ENCODE data around the gene FNDC7.

Gene FNDC7

GRCh38 chr1:108753363-108753762, 40.7 kb downstream of the FNDC7 start:
- Histone ChIP-seq H3K4me3 (replicated peaks; ENCODE audit: insufficient read depth, low read length) (no peak overlapping the region), H3K27ac (replicated peaks) (no peak overlapping the region), H3K27me3 (ENCODE audit: insufficient read depth, poor library complexity, severe bottlenecking) (no peaks in the 10 kb centered on the region)
- TF ChIP-seq GABPA (IDR thresholded peaks at IDR 0.05; ENCODE audit: low read depth) (no peak), REST (IDR thresholded peaks at IDR 0.05; ENCODE audit: insufficient replicate concordance, low read depth) (no peak), POLR2AphosphoS5 (IDR thresholded peaks at IDR 0.05; ENCODE audit: low read depth) (no peak), SPI1 (IDR thresholded peaks at IDR 0.05; ENCODE audit: borderline replicate concordance, low read depth) (no peak)
- TF ChIP-seq, protein P1, sequence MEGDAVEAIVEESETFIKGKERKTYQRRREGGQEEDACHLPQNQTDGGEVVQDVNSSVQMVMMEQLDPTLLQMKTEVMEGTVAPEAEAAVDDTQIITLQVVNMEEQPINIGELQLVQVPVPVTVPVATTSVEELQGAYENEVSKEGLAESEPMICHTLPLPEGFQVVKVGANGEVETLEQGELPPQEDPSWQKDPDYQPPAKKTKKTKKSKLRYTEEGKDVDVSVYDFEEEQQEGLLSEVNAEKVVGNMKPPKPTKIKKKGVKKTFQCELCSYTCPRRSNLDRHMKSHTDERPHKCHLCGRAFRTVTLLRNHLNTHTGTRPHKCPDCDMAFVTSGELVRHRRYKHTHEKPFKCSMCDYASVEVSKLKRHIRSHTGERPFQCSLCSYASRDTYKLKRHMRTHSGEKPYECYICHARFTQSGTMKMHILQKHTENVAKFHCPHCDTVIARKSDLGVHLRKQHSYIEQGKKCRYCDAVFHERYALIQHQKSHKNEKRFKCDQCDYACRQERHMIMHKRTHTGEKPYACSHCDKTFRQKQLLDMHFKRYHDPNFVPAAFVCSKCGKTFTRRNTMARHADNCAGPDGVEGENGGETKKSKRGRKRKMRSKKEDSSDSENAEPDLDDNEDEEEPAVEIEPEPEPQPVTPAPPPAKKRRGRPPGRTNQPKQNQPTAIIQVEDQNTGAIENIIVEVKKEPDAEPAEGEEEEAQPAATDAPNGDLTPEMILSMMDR (IDR thresholded peaks at IDR 0.05; ENCODE audit: insufficient read depth, low read length), result no peak
- no peak for DNase-seq (ENCODE audit: low read depth in 1 of 2, low spot score in 1 of 2)

DNA sequence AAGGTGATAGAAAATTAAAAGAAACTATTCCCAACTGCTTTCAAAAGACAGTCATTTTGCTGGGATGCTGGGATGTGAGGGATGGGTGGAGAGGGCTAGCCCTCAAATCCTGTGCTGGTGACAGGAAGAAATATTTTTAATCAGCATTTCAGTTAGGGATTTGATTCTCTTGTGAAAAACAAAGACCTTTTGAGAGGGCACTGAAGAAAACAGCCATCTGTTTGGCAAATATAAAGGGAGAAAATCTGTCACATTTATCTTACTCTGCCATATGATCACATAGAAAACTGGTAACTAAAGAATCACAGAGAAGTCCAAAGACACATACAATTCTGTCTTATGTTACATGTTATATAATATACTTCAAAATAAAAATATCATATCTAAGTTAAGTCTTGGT, 46.1 kb downstream of the FNDC7 start:
- TF ChIP-seq, protein P1 (IDR thresholded peaks at IDR 0.05; ENCODE audit: insufficient read depth, low read length), result no peak
- TF ChIP-seq POLR2AphosphoS5 (IDR thresholded peaks at IDR 0.05; ENCODE audit: low read depth), result no peak
- TF ChIP-seq GABPA (IDR thresholded peaks at IDR 0.05; ENCODE audit: low read depth), result no peak
- TF ChIP-seq REST (IDR thresholded peaks at IDR 0.05; ENCODE audit: insufficient replicate concordance, low read depth), result no peak
- no peak for TF ChIP-seq SPI1 (IDR thresholded peaks at IDR 0.05; ENCODE audit: borderline replicate concordance, low read depth)
- Histone ChIP-seq H3K27ac (replicated peaks) (no peak overlapping the region), H3K4me3 (replicated peaks; ENCODE audit: insufficient read depth, low read length) (no peak overlapping the region), H3K27me3 (ENCODE audit: insufficient read depth, poor library complexity, severe bottlenecking) (no peaks in the 10 kb centered on the region)
- no peak for DNase-seq (ENCODE audit: low read depth in 1 of 2, low spot score in 1 of 2)

DNA sequence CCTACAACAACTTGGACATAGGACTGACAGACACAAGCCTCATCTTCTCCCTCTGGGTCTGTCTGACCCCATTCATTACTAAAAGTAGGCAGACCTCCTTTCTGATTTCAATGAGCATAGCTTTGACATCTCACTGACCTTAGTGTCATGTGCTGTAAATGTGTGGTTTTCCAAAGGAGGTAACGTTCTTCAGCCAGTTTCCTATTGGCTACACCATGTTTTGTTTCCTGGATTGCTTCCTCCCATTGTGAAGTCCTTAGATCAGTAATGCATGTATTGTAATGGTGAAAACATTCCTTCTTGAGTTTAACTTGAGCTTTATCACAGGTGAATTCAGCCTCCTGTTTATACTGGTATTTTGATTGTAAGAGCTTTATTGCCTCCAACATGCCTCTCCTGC, 54.4 kb downstream of the FNDC7 start:
- no peak for TF ChIP-seq POLR2AphosphoS5 (IDR thresholded peaks at IDR 0.05; ENCODE audit: low read depth)
- TF ChIP-seq REST (IDR thresholded peaks at IDR 0.05; ENCODE audit: insufficient replicate concordance, low read depth), result no peak
- TF ChIP-seq, protein P1 (IDR thresholded peaks at IDR 0.05; ENCODE audit: insufficient read depth, low read length), result no peak
- TF ChIP-seq SPI1 (IDR thresholded peaks at IDR 0.05; ENCODE audit: borderline replicate concordance, low read depth), result no peak
- no peak for TF ChIP-seq GABPA (IDR thresholded peaks at IDR 0.05; ENCODE audit: low read depth)
- Histone ChIP-seq H3K27ac (replicated peaks) (no peak overlapping the region), H3K4me3 (replicated peaks; ENCODE audit: insufficient read depth, low read length) (no peak overlapping the region), H3K27me3 (ENCODE audit: insufficient read depth, poor library complexity, severe bottlenecking) (no peaks in the 10 kb centered on the region)
- DNase-seq (ENCODE audit: low read depth in 1 of 2, low spot score in 1 of 2), result no peak

All from HL-60 (cell line).